GM12878 (cell line): ENCODE data around the gene MPC1. TPM values are rescaled to one million over a fixed set of nuclear protein-coding genes. Genes with fewer than 3 reads are reported as not detected.

Source experiments
- ATAC-seq: fragments of 200-7000 bp; cut with Tn5 transposase; 3 replicates; pipeline ENCODE4 v1.9.1; 2020; ENCODE audit warnings: mild to moderate bottlenecking, moderate library complexity
- BruUV-seq: library from RNA; stranded (reverse); fragments of 400-500 nt; replicated peaks from 2 replicates; lab custom pipeline; 2021; lab: Mats Ljungman, UMichigan
- CTCF ChIA-PET: fragments of 300-600 bp; sonication (Branson Sonifier 250); formaldehyde crosslinking; extraction: SDS; loops from one replicate; lab custom pipeline; 2021; ENCODE audit warnings: inconsistent platforms; lab: Yijun Ruan, JAX
- POLR2A ChIA-PET: fragments of 350-600 bp; formaldehyde crosslinking; extraction: SDS; loops from one replicate; lab custom pipeline; 2021; ENCODE audit warnings: inconsistent platforms; lab: Charles Lee
- RAD21 ChIA-PET: fragments of 300-600 bp; sonication (Branson Sonifier 250); formaldehyde crosslinking; loops from one replicate; lab custom pipeline; 2023; ENCODE audit warnings: antibody characterized with exemption; ENCODE audit not compliant: unreplicated experiment; lab: Charles Lee
- SMC1A ChIA-PET: fragments of 300-600 bp; sonication (Branson Sonifier 250); formaldehyde crosslinking; loops from one replicate; lab custom pipeline; 2023; ENCODE audit not compliant: unreplicated experiment, uncharacterized antibody; lab: Charles Lee
- DNase-seq: peaks from one replicate; pipeline ENCODE4 v3.0.0-alpha.2; 2011; ENCODE audit warnings: low read depth, low spot score
- FAIRE-seq: peaks from 3 replicates; lab custom pipeline; 2011; peaks lifted over from hg19 to GRCh38; lab: Jason Lieb, UNC
- H2AFZ ChIP-seq: 2 replicates; pipeline ENCODE4 v1.6.0; 2011; ENCODE audit warnings: low read depth, low read length, control low read depth; ENCODE audit not compliant: control insufficient read depth
- H3K27ac ChIP-seq: 2 replicates; pipeline ENCODE4 v1.5.1; 2011; ENCODE audit warnings: control low read depth; ENCODE audit not compliant: control insufficient read depth, insufficient read depth
- H3K27me3 ChIP-seq, 2 experiments: replicated peaks in 1 of 2; 2 replicates each; pipeline versions ENCODE4 v1.6.0 to v1.6.1; 2011; ENCODE audit warnings: low read length in 1 of 2; ENCODE audit not compliant: control insufficient read depth in 2 of 2, insufficient read depth in 2 of 2
- H3K36me3 ChIP-seq, 2 experiments: 2 replicates each; pipeline ENCODE4 v1.5.1; 2011; ENCODE audit warnings: low read length in 1 of 2; ENCODE audit not compliant: control insufficient read depth in 2 of 2, insufficient read depth in 2 of 2
- H3K4me1 ChIP-seq: 2 replicates; pipeline ENCODE4 v1.6.1; 2011; ENCODE audit warnings: mild to moderate bottlenecking, low read length, moderate library complexity, mixed read lengths; ENCODE audit not compliant: control insufficient read depth, insufficient read depth
- H3K4me2 ChIP-seq: 2 replicates; pipeline ENCODE4 v1.6.0; 2011; ENCODE audit warnings: control low read depth; ENCODE audit not compliant: control insufficient read depth, insufficient read depth
- H3K4me3 ChIP-seq: fragments of 200-600 bp; sonication (generic); 2 replicates; pipeline ENCODE4 v1.5.1; 2016
- H3K79me2 ChIP-seq: 2 replicates; pipeline ENCODE4 v1.6.0; 2011; ENCODE audit warnings: low read length; ENCODE audit not compliant: control insufficient read depth, insufficient read depth
- H3K9ac ChIP-seq: 2 replicates; pipeline ENCODE4 v1.8.0; 2011; ENCODE audit warnings: low read length, control low read depth, mixed read lengths; ENCODE audit not compliant: control insufficient read depth, insufficient read depth
- H3K9me3 ChIP-seq: replicated peaks from 3 replicates; pipeline ENCODE4 v1.5.1; 2011; ENCODE audit warnings: mild to moderate bottlenecking, low read length; ENCODE audit not compliant: control insufficient read depth, insufficient read depth
- H4K20me1 ChIP-seq: 2 replicates; pipeline ENCODE4 v1.6.0; 2011; ENCODE audit not compliant: control insufficient read depth, insufficient read depth
- ASH2L ChIP-seq: fragments of 300-600, 200-600 bp; sonication (generic); IDR thresholded peaks from 2 replicates; pipeline ENCODE4 v1.6.1; 2017; ENCODE audit warnings: low read depth, mild to moderate bottlenecking, borderline replicate concordance
- ETV6 ChIP-seq, 2 experiments: fragments of 450-650 bp in 1 of 2; IDR thresholded peaks in 1 of 2; conservative IDR thresholded peaks in 1 of 2; 2 replicates each; pipeline ENCODE4 v1.6.1; 2014; ENCODE audit warnings: antibody characterized with exemption in 1 of 2, borderline replicate concordance in 1 of 2, low read depth in 1 of 2, mild to moderate bottlenecking in 1 of 2, moderate library complexity in 1 of 2
- FOS ChIP-seq: IDR thresholded peaks from 3 replicates; pipeline ENCODE4 v1.6.1; 2011; ENCODE audit warnings: borderline replicate concordance; ENCODE audit not compliant: insufficient read length; ENCODE audit errors: extremely low read depth
- FOXK2 ChIP-seq: fragments of 450-650 bp; IDR thresholded peaks from 2 replicates; pipeline ENCODE4 v1.6.1; 2017; ENCODE audit warnings: mild to moderate bottlenecking, moderate library complexity
- IRF4 ChIP-seq: IDR thresholded peaks from 2 replicates; pipeline ENCODE4 v1.6.1; 2011; ENCODE audit warnings: low read depth, low read length
- JUND ChIP-seq: IDR thresholded peaks from 2 replicates; pipeline ENCODE4 v1.6.1; 2012; ENCODE audit warnings: low read depth, mild to moderate bottlenecking, low read length, improper control_type of control experiment, moderate library complexity
- KDM1A ChIP-seq: fragments of 200-600 bp; sonication (generic); IDR thresholded peaks from 2 replicates; pipeline ENCODE4 v1.6.1; 2016; ENCODE audit warnings: borderline replicate concordance
- MEF2B ChIP-seq: fragments of 450-650 bp; IDR thresholded peaks from 2 replicates; pipeline ENCODE4 v1.6.1; 2018; ENCODE audit warnings: mild to moderate bottlenecking, moderate library complexity; ENCODE audit not compliant: partially characterized antibody, poor library complexity, severe bottlenecking
- MYB ChIP-seq: fragments of 150-350 bp; IDR thresholded peaks from 2 replicates; pipeline ENCODE4 v1.6.1; 2014; ENCODE audit warnings: mild to moderate bottlenecking, low read depth, low read length, borderline replicate concordance
- NFYA ChIP-seq: IDR thresholded peaks from 2 replicates; pipeline ENCODE4 v1.6.1; 2011; ENCODE audit warnings: low read depth, mild to moderate bottlenecking, low read length, improper control_type of control experiment, borderline replicate concordance
- RAD21 ChIP-seq: IDR thresholded peaks from 2 replicates; pipeline ENCODE4 v1.6.1; 2011; ENCODE audit warnings: mild to moderate bottlenecking, low read depth, low read length, moderate library complexity; ENCODE audit not compliant: insufficient read depth
- SIX5 ChIP-seq: IDR thresholded peaks from 2 replicates; pipeline ENCODE4 v1.6.1; 2011; ENCODE audit warnings: mild to moderate bottlenecking, low read depth, low read length, moderate library complexity; ENCODE audit not compliant: severe bottlenecking
- SMARCA5 ChIP-seq: fragments of 450-650 bp; IDR thresholded peaks from 2 replicates; pipeline ENCODE4 v1.6.1; 2017; ENCODE audit warnings: mild to moderate bottlenecking
- TARDBP ChIP-seq: IDR thresholded peaks from 2 replicates; pipeline ENCODE4 v1.6.1; 2016; ENCODE audit warnings: borderline replicate concordance
- TBL1XR1 ChIP-seq: IDR thresholded peaks from 2 replicates; pipeline ENCODE4 v1.6.1; 2012; ENCODE audit warnings: low read depth, low read length, improper control_type of control experiment
- ZNF274 ChIP-seq: IDR thresholded peaks from one replicate; pipeline ENCODE4 v1.8.0; 2011; ENCODE audit not compliant: insufficient read length, insufficient read depth
- ZNF384 ChIP-seq: IDR thresholded peaks from 2 replicates; pipeline ENCODE4 v1.6.1; 2012; ENCODE audit warnings: low read depth, mild to moderate bottlenecking, low read length, improper control_type of control experiment, borderline replicate concordance
- WGBS: methylation state at CpG from one replicate; pipeline ENCODE4 v1.1.6; 2016; ENCODE audit warnings: low lambda C conversion rate; ENCODE audit not compliant: insufficient replicate concordance, insufficient coverage; ENCODE audit errors: missing lambda C conversion rate; 5-methylcytosine and 5-hydroxymethylcytosine counted together
- in situ Hi-C: fragments of 300-500 bp; cut with MboI; formaldehyde crosslinking; loops from 9 replicates; pipeline ENCODE4 v1.14.3; 2018; ENCODE audit warnings: mixed read lengths
- intact Hi-C: fragments of 100-400 bp; cut with micrococcal nuclease; formaldehyde crosslinking; loops from one replicate; pipeline ENCODE4 v1.14.2; 2022; ENCODE audit not compliant: unreplicated experiment
- polyA plus RNA-seq, 11 experiments: library from polyadenylated mRNA; depleted of rRNA in 4 of 11; unstranded in 6 of 11; stranded (reverse) in 5 of 11; fragments of >200 nt; fragmentation: Nextera tagmentation in 4 of 11; fragmentation: Illumina TruSeq in 1 of 11; extraction: Ambion mirVana in 4 of 11; extraction: Trizol in 1 of 11; gene quantifications; 1 replicate in 1 of 11; 2 replicates in 10 of 11; pipeline versions ENCODE4 v1.2.1 to v1.2.3, GENCODE V29; 2011 to 2016; ENCODE audit warnings: inconsistent platforms in 2 of 11, missing spikeins in 2 of 11, low read depth in 1 of 11
- total RNA-seq, 4 experiments: library from RNA; depleted of rRNA in 3 of 4; stranded (reverse); fragments of >200 nt in 3 of 4; fragmentation: Illumina TruSeq in 1 of 4; extraction: Trizol in 1 of 4; gene quantifications; 2 replicates each; pipeline versions ENCODE4 v1.2.1 to v1.2.3, GENCODE V29; 2013 to 2021
- TF ChIP-seq, protein P1 (sequence below): fragments of 450-650 bp; IDR thresholded peaks from 2 replicates; pipeline ENCODE4 v1.6.1; 2017; ENCODE audit warnings: low read depth, mild to moderate bottlenecking, moderate library complexity
- TF ChIP-seq, protein P2 (sequence below): fragments of 450-650 bp; IDR thresholded peaks from 2 replicates; pipeline ENCODE4 v1.6.1; 2016; ENCODE audit warnings: mild to moderate bottlenecking
- TF ChIP-seq, protein P3 (sequence below): IDR thresholded peaks from 2 replicates; pipeline ENCODE4 v1.6.1; 2011; ENCODE audit warnings: borderline replicate concordance, low read depth, mild to moderate bottlenecking, moderate library complexity, mixed read lengths, low read length; ENCODE audit not compliant: insufficient read depth; ENCODE audit errors: extremely low read length

MPC1 gene
- total and polyA plus RNA-seq, 10 of the 15 experiments (the other 5 are each of a cell fraction or from before 2014, with no cell fraction given): 53.2 to 177 (median 78.8) TPM

DNA sequence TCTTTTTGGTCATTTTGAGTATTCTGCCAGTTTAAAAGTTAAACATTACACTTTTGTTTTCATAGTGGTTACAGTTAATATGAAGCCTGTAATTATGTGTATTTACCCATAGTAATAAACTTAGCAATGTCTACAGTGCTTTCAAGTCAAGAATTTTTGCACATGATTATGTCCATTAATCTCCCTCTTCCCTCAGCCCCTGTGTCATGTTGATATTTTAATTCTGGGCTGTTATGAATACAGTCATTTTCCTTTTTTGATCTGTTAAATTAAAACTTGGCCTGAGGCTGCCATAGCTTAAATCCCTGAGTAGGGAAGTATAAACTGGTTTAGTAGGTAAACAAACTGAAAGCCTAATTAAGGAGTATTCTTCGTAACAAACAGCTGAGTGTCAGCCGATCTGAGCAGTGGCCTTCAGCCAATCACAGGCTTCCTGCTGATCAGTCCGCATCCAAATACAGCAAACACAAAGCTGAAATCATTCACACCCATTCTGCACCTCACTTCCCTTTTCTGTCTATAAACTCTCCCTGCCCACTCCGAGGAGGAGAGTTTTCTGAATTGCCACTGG, 30.9 kb downstream of the MPC1 start:
- peak; percentile 100 for ATAC-seq
- Histone ChIP-seq H3K27ac (no peak overlapping the region), H3K4me2 (peak overlapping the region; percentile 85)
- TF ChIP-seq, protein P1, sequence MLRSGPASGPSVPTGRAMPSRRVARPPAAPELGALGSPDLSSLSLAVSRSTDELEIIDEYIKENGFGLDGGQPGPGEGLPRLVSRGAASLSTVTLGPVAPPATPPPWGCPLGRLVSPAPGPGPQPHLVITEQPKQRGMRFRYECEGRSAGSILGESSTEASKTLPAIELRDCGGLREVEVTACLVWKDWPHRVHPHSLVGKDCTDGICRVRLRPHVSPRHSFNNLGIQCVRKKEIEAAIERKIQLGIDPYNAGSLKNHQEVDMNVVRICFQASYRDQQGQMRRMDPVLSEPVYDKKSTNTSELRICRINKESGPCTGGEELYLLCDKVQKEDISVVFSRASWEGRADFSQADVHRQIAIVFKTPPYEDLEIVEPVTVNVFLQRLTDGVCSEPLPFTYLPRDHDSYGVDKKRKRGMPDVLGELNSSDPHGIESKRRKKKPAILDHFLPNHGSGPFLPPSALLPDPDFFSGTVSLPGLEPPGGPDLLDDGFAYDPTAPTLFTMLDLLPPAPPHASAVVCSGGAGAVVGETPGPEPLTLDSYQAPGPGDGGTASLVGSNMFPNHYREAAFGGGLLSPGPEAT: peak; percentile 40; the same call in 1 of the 2 replicates
- TF ChIP-seq TARDBP: no peak
- no peak for TF ChIP-seq JUND
- TF ChIP-seq RAD21: no peak
- no peak for TF ChIP-seq TBL1XR1
- TF ChIP-seq, protein P2, sequence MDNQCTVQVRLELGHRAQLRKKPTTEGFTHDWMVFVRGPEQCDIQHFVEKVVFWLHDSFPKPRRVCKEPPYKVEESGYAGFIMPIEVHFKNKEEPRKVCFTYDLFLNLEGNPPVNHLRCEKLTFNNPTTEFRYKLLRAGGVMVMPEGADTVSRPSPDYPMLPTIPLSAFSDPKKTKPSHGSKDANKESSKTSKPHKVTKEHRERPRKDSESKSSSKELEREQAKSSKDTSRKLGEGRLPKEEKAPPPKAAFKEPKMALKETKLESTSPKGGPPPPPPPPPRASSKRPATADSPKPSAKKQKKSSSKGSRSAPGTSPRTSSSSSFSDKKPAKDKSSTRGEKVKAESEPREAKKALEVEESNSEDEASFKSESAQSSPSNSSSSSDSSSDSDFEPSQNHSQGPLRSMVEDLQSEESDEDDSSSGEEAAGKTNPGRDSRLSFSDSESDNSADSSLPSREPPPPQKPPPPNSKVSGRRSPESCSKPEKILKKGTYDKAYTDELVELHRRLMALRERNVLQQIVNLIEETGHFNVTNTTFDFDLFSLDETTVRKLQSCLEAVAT: no peak
- TF ChIP-seq NFYA: no peak
- no peak for TF ChIP-seq ZNF274
- TF ChIP-seq ETV6 (conservative IDR thresholded peaks at IDR 0.05 in 1 of 2, IDR thresholded peaks at IDR 0.05 in 1 of 2; ENCODE audit: borderline replicate concordance in 1 of 2, low read depth in 1 of 2): no peak
- TF ChIP-seq FOS: no peak
- TF ChIP-seq MYB: no peak
- TF ChIP-seq ZNF384: no peak
- TF ChIP-seq SMARCA5: no peak
- TF ChIP-seq ASH2L: no peak
- TF ChIP-seq KDM1A: no peak
- TF ChIP-seq IRF4: no peak
- no peak for TF ChIP-seq SIX5
- TF ChIP-seq, protein P3, sequence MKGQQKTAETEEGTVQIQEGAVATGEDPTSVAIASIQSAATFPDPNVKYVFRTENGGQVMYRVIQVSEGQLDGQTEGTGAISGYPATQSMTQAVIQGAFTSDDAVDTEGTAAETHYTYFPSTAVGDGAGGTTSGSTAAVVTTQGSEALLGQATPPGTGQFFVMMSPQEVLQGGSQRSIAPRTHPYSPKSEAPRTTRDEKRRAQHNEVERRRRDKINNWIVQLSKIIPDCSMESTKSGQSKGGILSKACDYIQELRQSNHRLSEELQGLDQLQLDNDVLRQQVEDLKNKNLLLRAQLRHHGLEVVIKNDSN: no peak
- TF ChIP-seq FOXK2: no peak; the same call in 1 of the 2 replicates
- peak; percentile 28 for TF ChIP-seq MEF2B

More for the DNA sequence above, 30.9 kb downstream of the MPC1 start:
- H3K4me1 ChIP-seq: peaks cover 4% of the 10 kb centered on the region
- H2AFZ ChIP-seq: peak overlapping the region; percentile 76
- in situ Hi-C loops (no loop called here), intact Hi-C loops (no loop called here)
- peaks cover 3% of the 10 kb centered on the region; the same call in 2 of the 3 replicates for H3K9me3 ChIP-seq
- POLR2A ChIA-PET: interaction anchor here (0.7 to 1.6 kb wide), 6 partner anchors 15 to 30 kb away, joined by 3 to 12 read pairs (median 4); no protein-coding TSS in a partner anchor
- peak; percentile 75 for DNase-seq
- no peaks in the 10 kb centered on the region for H3K36me3 ChIP-seq
- no TSS peak for BruUV-seq
- H3K4me3 ChIP-seq: no peak overlapping the region
- no peaks in the 10 kb centered on the region for H3K27me3 ChIP-seq
- peak overlapping the region; percentile 8; the same call in 1 of the 2 replicates for H3K9ac ChIP-seq
- WGBS: 28% methylated on average over 4 of the region's 4 CpGs
- peak; percentile 98 for FAIRE-seq
- SMC1A ChIA-PET: interaction anchor here (0.6 to 1.8 kb wide), 6 partner anchors 9 to 1507 kb away, joined by 3 to 10 read pairs (median 4); partner anchors contain the start of gene SFT2D1
- H4K20me1 ChIP-seq: no peaks in the 10 kb centered on the region
- CTCF ChIA-PET: interaction anchor here (0.9 to 1.6 kb wide), 6 partner anchors 9 to 49 kb away, joined by 3 to 15 read pairs (median 5); partner anchors contain the start of gene SFT2D1
- RAD21 ChIA-PET: interaction anchor here (0.6 to 1.6 kb wide), 3 partner anchors 10 to 29 kb away, joined by 3 to 13 read pairs (median 3); no protein-coding TSS in a partner anchor
- no peaks in the 10 kb centered on the region for H3K79me2 ChIP-seq
